ENCODE measurements around the gene CEP135. TPM values are rescaled to one million over a fixed set of nuclear protein-coding genes. Genes with fewer than 3 reads are reported as not detected.

The CEP135 gene
- total and polyA plus RNA-seq, 4 donors, result 2.2 to 23.0 (median 5.1) TPM

DNA sequence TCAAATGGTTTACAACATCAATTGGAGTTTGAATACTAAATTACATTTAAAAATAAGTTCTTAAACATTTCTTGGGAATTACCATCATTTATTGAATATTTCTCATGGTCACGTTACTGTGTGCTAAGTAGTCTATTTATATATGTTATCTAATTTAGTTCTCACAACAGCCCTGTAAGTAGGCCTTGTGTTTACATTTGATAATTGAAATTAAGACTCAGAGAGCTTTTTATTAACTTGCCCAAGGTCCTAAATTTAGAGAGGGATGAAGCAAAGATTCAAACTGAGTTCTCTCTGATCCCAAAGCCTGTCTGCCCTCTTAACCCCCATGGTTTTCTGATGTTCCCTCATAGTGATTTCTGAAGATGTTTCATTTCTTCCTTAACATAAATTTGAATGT is 103.7 kb downstream of the CEP135 start:
- Histone ChIP-seq H3K9me3 (ENCODE audit: control insufficient read depth in 4 of 4, insufficient read depth in 3 of 4, low read length in 3 of 4) (no peaks in the 10 kb centered on the region), H3K9ac (ENCODE audit: insufficient read depth in 1 of 2, low read length in 2 of 2) (no peak overlapping the region), H3K36me3 (ENCODE audit: control insufficient read depth in 4 of 4, insufficient read depth in 4 of 4, low read length in 4 of 4) (no peaks in the 10 kb centered on the region), H3K4me1 (ENCODE audit: control insufficient read depth in 5 of 5, insufficient read depth in 5 of 5, low read length in 5 of 5) (peaks cover 0 to 21% (median 6%) of the 10 kb centered on the region in 5 donors), H3K27me3 (ENCODE audit: control insufficient read depth in 3 of 3, insufficient read depth in 3 of 3, low read length in 2 of 3) (peaks cover 0 to 10% (median 0%) of the 10 kb centered on the region in 3 donors), H3K4me3 (no peak overlapping the region), H3K27ac (ENCODE audit: low read depth in 1 of 2, low read length in 1 of 2) (no peak overlapping the region)
- no peak for ATAC-seq (ENCODE audit: insufficient read depth, low FRiP score)
- no peak for DNase-seq
- TF ChIP-seq, protein P1, sequence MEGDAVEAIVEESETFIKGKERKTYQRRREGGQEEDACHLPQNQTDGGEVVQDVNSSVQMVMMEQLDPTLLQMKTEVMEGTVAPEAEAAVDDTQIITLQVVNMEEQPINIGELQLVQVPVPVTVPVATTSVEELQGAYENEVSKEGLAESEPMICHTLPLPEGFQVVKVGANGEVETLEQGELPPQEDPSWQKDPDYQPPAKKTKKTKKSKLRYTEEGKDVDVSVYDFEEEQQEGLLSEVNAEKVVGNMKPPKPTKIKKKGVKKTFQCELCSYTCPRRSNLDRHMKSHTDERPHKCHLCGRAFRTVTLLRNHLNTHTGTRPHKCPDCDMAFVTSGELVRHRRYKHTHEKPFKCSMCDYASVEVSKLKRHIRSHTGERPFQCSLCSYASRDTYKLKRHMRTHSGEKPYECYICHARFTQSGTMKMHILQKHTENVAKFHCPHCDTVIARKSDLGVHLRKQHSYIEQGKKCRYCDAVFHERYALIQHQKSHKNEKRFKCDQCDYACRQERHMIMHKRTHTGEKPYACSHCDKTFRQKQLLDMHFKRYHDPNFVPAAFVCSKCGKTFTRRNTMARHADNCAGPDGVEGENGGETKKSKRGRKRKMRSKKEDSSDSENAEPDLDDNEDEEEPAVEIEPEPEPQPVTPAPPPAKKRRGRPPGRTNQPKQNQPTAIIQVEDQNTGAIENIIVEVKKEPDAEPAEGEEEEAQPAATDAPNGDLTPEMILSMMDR (IDR thresholded peaks at IDR 0.05; ENCODE audit: control extremely low read depth, extremely low read depth), result no peak
- WGBS, 2 donors, result 76 to 83% methylated on average over 1 of the region's 1 CpG

DNA sequence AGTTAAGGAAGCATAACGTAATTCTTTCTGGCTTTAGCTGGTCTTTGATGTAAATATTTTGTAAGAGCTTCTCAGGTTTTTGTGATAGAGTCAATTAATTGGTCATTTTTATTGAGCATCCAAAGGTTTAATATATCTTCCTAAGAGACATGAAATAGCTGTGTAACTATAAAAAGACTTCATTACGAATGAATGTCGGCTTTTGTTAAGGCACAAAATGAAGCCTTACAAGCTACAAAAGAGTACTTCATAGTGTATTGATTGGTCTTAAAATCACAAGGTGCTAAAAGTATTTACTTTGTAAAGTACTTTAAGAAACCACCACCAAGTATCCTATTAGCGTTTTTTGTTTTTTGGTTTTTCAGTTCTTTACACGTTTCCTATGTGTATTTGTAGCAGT is 104.2 kb downstream of the CEP135 start:
- WGBS, 2 donors, result 72 to 79% methylated on average over 5 of the region's 5 CpGs
- H3K9me3 ChIP-seq (ENCODE audit: control insufficient read depth in 4 of 4, insufficient read depth in 3 of 4, low read length in 3 of 4), result no peaks in the 10 kb centered on the region
- peaks cover 0 to 21% (median 6%) of the 10 kb centered on the region in 5 donors for H3K4me1 ChIP-seq (ENCODE audit: control insufficient read depth in 5 of 5, insufficient read depth in 5 of 5, low read length in 5 of 5)
- peaks cover 0 to 10% (median 0%) of the 10 kb centered on the region in 3 donors for H3K27me3 ChIP-seq (ENCODE audit: control insufficient read depth in 3 of 3, insufficient read depth in 3 of 3, low read length in 2 of 3)
- no peak for DNase-seq
- H3K4me3 ChIP-seq, result no peak overlapping the region
- no peak for ATAC-seq (ENCODE audit: insufficient read depth, low FRiP score)
- H3K27ac ChIP-seq (ENCODE audit: low read depth in 1 of 2, low read length in 1 of 2), result no peak overlapping the region
- no peaks in the 10 kb centered on the region for H3K36me3 ChIP-seq (ENCODE audit: control insufficient read depth in 4 of 4, insufficient read depth in 4 of 4, low read length in 4 of 4)
- TF ChIP-seq, protein P1 (IDR thresholded peaks at IDR 0.05; ENCODE audit: control extremely low read depth, extremely low read depth), result no peak
- no peak overlapping the region for H3K9ac ChIP-seq (ENCODE audit: insufficient read depth in 1 of 2, low read length in 2 of 2)

DNA sequence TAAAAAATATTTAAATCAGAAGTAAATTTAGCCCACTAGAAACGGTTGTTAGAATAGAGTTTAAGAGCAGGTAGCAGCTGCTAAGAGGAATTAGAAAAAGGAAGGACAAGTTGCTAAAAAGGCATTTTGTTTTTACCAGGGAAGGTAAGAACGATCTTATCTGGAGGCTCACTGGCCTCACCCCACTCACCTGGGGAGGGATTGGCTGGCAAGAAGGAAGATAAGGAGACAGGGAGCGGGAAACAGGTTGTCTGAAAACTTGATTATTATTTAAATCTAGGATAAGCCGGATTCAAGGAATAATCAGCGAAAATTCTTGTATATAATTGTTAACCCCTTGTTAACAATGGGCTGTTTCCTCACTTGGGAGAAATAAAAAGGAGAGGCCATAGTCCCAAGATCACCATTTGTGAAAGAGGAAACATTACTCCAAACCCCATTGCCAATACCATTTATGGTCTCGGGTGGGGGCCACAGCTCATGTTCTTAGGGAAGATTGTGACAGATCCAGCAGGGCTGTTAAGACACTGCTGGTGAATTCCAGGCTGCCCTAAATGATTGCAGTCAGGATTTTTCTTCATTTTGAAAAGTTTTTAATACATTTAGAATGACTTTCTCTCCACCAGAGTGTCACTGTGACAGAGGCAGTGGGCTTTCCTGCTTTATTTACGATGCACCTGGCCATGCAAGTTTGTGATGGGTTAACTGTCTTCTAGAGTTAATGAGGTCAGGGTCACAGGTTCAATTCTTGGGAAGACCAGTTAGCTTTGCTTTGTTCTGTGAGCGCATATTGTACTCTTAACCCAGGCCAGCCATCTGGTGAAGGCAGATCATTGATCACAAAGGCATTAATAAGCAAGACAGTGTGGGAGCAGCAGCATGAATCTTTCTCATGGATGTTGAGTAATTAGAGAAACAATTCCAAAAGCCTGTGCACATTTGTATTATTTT is 106.6 kb downstream of the CEP135 start:
- Histone ChIP-seq H3K27me3 (ENCODE audit: control insufficient read depth in 3 of 3, insufficient read depth in 3 of 3, low read length in 2 of 3) (peaks cover 0 to 10% (median 0%) of the 10 kb centered on the region in 3 donors), H3K4me3 (no peak overlapping the region), H3K27ac (ENCODE audit: low read depth in 1 of 2, low read length in 1 of 2) (no peak overlapping the region), H3K9me3 (ENCODE audit: control insufficient read depth in 4 of 4, insufficient read depth in 3 of 4, low read length in 3 of 4) (no peaks in the 10 kb centered on the region), H3K4me1 (ENCODE audit: control insufficient read depth in 5 of 5, insufficient read depth in 5 of 5, low read length in 5 of 5) (peaks cover 0 to 7% (median 0%) of the 10 kb centered on the region in 5 donors), H3K9ac (ENCODE audit: insufficient read depth in 1 of 2, low read length in 2 of 2) (no peak overlapping the region), H3K36me3 (ENCODE audit: control insufficient read depth in 4 of 4, insufficient read depth in 4 of 4, low read length in 4 of 4) (no peaks in the 10 kb centered on the region)
- TF ChIP-seq, protein P1 (IDR thresholded peaks at IDR 0.05; ENCODE audit: control extremely low read depth, extremely low read depth), result no peak
- 60 to 64% methylated on average over 8 of the region's 8 CpGs for WGBS, 2 donors
- DNase-seq (no peak), ATAC-seq (ENCODE audit: insufficient read depth, low FRiP score) (no peak)
